ENCODE results near the gene GALNT18.

The GALNT18 gene

GRCh38 chr11:11301212-11301611, 320.6 kb downstream of the GALNT18 start:
- H3K9ac ChIP-seq = no peak overlapping the region
- no peaks in the 10 kb centered on the region for H3K4me1 ChIP-seq (ENCODE audit: low read depth, poor library complexity, severe bottlenecking)
- no peaks in the 10 kb centered on the region for H3K27me3 ChIP-seq (ENCODE audit: insufficient read depth, low read depth)
- TF ChIP-seq, protein P1, sequence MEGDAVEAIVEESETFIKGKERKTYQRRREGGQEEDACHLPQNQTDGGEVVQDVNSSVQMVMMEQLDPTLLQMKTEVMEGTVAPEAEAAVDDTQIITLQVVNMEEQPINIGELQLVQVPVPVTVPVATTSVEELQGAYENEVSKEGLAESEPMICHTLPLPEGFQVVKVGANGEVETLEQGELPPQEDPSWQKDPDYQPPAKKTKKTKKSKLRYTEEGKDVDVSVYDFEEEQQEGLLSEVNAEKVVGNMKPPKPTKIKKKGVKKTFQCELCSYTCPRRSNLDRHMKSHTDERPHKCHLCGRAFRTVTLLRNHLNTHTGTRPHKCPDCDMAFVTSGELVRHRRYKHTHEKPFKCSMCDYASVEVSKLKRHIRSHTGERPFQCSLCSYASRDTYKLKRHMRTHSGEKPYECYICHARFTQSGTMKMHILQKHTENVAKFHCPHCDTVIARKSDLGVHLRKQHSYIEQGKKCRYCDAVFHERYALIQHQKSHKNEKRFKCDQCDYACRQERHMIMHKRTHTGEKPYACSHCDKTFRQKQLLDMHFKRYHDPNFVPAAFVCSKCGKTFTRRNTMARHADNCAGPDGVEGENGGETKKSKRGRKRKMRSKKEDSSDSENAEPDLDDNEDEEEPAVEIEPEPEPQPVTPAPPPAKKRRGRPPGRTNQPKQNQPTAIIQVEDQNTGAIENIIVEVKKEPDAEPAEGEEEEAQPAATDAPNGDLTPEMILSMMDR (conservative IDR thresholded peaks at IDR 0.05; ENCODE audit: low read depth, low read length) = no peak
- H2AFZ ChIP-seq (ENCODE audit: low read depth) = no peak overlapping the region
- no peak overlapping the region for H3K4me2 ChIP-seq
- H3K36me3 ChIP-seq (ENCODE audit: insufficient read depth) = no peaks in the 10 kb centered on the region
- H3K27ac ChIP-seq = no peak overlapping the region
- H3K4me3 ChIP-seq (IDR thresholded peaks at IDR 0.05; ENCODE audit: insufficient read depth, low read depth, low read length) = no peak overlapping the region
- no peaks in the 10 kb centered on the region for H4K20me1 ChIP-seq (ENCODE audit: insufficient read depth)
- H3K79me2 ChIP-seq (ENCODE audit: insufficient read depth, low read depth) = no peaks in the 10 kb centered on the region

GRCh38 chr11:11297578-11297977, 324.2 kb downstream of the GALNT18 start:
- H3K4me3 ChIP-seq (IDR thresholded peaks at IDR 0.05; ENCODE audit: insufficient read depth, low read depth, low read length) = no peak overlapping the region
- no peaks in the 10 kb centered on the region for H3K36me3 ChIP-seq (ENCODE audit: insufficient read depth)
- no peak overlapping the region for H3K4me2 ChIP-seq
- no peak overlapping the region for H2AFZ ChIP-seq (ENCODE audit: low read depth)
- TF ChIP-seq, protein P1 (conservative IDR thresholded peaks at IDR 0.05; ENCODE audit: low read depth, low read length) = no peak
- H4K20me1 ChIP-seq (ENCODE audit: insufficient read depth) = no peaks in the 10 kb centered on the region
- H3K27me3 ChIP-seq (ENCODE audit: insufficient read depth, low read depth) = no peaks in the 10 kb centered on the region
- no peaks in the 10 kb centered on the region for H3K79me2 ChIP-seq (ENCODE audit: insufficient read depth, low read depth)
- no peak overlapping the region for H3K9ac ChIP-seq
- no peak overlapping the region for H3K27ac ChIP-seq
- no peaks in the 10 kb centered on the region for H3K4me1 ChIP-seq (ENCODE audit: low read depth, poor library complexity, severe bottlenecking)

GRCh38 chr11:11296434-11296833, 325.4 kb downstream of the GALNT18 start:
- H3K9ac ChIP-seq = no peak overlapping the region
- TF ChIP-seq, protein P1 (conservative IDR thresholded peaks at IDR 0.05; ENCODE audit: low read depth, low read length) = no peak
- H3K27me3 ChIP-seq (ENCODE audit: insufficient read depth, low read depth) = no peaks in the 10 kb centered on the region

GRCh38 chr11:11294551-11294855, 327.3 kb downstream of the GALNT18 start:
- Histone ChIP-seq H3K36me3 (ENCODE audit: insufficient read depth) (no peaks in the 10 kb centered on the region), H3K27ac (no peak overlapping the region), H3K9ac (no peak overlapping the region), H2AFZ (ENCODE audit: low read depth) (no peak overlapping the region), H3K4me1 (ENCODE audit: low read depth, poor library complexity, severe bottlenecking) (no peaks in the 10 kb centered on the region), H3K4me3 (IDR thresholded peaks at IDR 0.05; ENCODE audit: insufficient read depth, low read depth, low read length) (no peak overlapping the region), H3K79me2 (ENCODE audit: insufficient read depth, low read depth) (no peaks in the 10 kb centered on the region), H3K4me2 (no peak overlapping the region), H4K20me1 (ENCODE audit: insufficient read depth) (no peaks in the 10 kb centered on the region), H3K27me3 (ENCODE audit: insufficient read depth, low read depth) (no peaks in the 10 kb centered on the region)
- TF ChIP-seq, protein P1 (conservative IDR thresholded peaks at IDR 0.05; ENCODE audit: low read depth, low read length) = no peak

More at GRCh38 chr11:11296434-11296833, 325.4 kb downstream of the GALNT18 start:
- Histone ChIP-seq H3K4me1 (ENCODE audit: low read depth, poor library complexity, severe bottlenecking) (no peaks in the 10 kb centered on the region), H3K4me2 (no peak overlapping the region), H3K4me3 (IDR thresholded peaks at IDR 0.05; ENCODE audit: insufficient read depth, low read depth, low read length) (no peak overlapping the region), H3K79me2 (ENCODE audit: insufficient read depth, low read depth) (no peaks in the 10 kb centered on the region), H3K36me3 (ENCODE audit: insufficient read depth) (no peaks in the 10 kb centered on the region), H4K20me1 (ENCODE audit: insufficient read depth) (no peaks in the 10 kb centered on the region), H2AFZ (ENCODE audit: low read depth) (no peak overlapping the region), H3K27ac (no peak overlapping the region)

Measured in KMS-11 (cell line).